Stimulated activated CD4-positive, alpha-beta T cell treated with anti-CD3 and anti-CD28 coated beads, Interleukin-15, amount 100 ng/mL, for 1 hour (primary cell): ENCODE measurements around the gene SLC9A2.

Experiments used
- DNase-seq, 2 donors: peaks; one replicate each; pipeline ENCODE4 v3.0.0-alpha.2; 2020; ENCODE audit warnings: low read depth in 1 of 2, low spot score in 1 of 2

The SLC9A2 gene

GRCh38 chr2:102724553-102724952 lies 105.2 kb downstream of the SLC9A2 start:
- DNase-seq: no peak

- DNase-seq: no peak
These were observed 107.1 kb downstream of the SLC9A2 start for GRCh38 chr2:102726128-102727087.

- no peak for DNase-seq
These were observed 116.2 kb downstream of the SLC9A2 start for GRCh38 chr2:102735416-102736109.

GRCh38 chr2:102736110-102736409 lies 116.7 kb downstream of the SLC9A2 start:
- no peak for DNase-seq

- DNase-seq: peak; percentile 74 to 88
These were observed 117.4 kb downstream of the SLC9A2 start for GRCh38 chr2:102736410-102737409.

- DNase-seq: no peak
These were observed 118.1 kb downstream of the SLC9A2 start for GRCh38 chr2:102737431-102737830.

GRCh38 chr2:102743259-102743658 lies 123.9 kb downstream of the SLC9A2 start:
- no peak for DNase-seq

GRCh38 chr2:102748107-102748506 lies 128.8 kb downstream of the SLC9A2 start:
- no peak for DNase-seq

GRCh38 chr2:102749938-102750337 lies 130.6 kb downstream of the SLC9A2 start:
- DNase-seq: no peak

GRCh38 chr2:102753563-102754159 lies 134.3 kb downstream of the SLC9A2 start:
- DNase-seq: no peak

GRCh38 chr2:102754456-102755145 lies 135.2 kb downstream of the SLC9A2 start:
- no peak for DNase-seq

- DNase-seq: no peak
These were observed 135.9 kb downstream of the SLC9A2 start for GRCh38 chr2:102755284-102755683.

GRCh38 chr2:102758439-102758838 lies 139.1 kb downstream of the SLC9A2 start:
- DNase-seq: no peak
